ENCODE data around the gene DSG3.

The DSG3 gene

DNA sequence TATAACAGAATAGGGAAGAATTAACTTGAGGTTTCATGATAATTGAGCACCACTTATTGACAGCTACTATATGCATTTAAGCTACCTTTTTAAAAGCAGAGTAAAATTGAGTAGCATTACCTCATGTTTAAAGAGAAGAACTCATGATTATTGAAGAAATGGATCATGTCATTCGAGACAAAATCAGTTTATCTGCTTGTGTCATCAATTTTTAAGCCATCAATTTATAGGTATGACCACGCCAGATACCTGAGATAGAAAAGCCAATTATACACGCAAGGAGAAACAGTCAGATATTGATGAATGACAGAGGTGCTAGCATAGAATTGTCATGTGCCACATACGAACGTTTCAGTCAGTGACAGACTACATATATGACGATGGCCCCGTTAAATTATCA, 78.8 kb downstream of the DSG3 start:
- no peak for DNase-seq (ENCODE audit: low read depth in 2 of 2)
